CD8-positive, alpha-beta memory T cell (primary cell): Measurements from ENCODE around the gene ARHGEF39. TPM values are rescaled to one million over a fixed set of nuclear protein-coding genes. Genes with fewer than 3 reads are reported as not detected.

Experiments used
- CTCF ChIA-PET: fragments of 350-600 bp; sonication (Branson Sonifier 250); formaldehyde crosslinking; loops from one replicate; lab custom pipeline; 2021; ENCODE audit warnings: antibody characterized with exemption; lab: Charles Lee
- POLR2A ChIA-PET: fragments of 350-600 bp; sonication (Branson Sonifier 250); formaldehyde crosslinking; loops from one replicate; lab custom pipeline; 2021; ENCODE audit warnings: antibody characterized with exemption; lab: Charles Lee
- DNase-seq, 5 donors: peaks; one replicate each; pipeline versions ENCODE4 v3.0.0 to v3.0.0-alpha.2; 2020 to 2022; ENCODE audit warnings: mixed read lengths in 1 of 5
- H3K27ac ChIP-seq: one replicate; pipeline ENCODE4 v1.7.0; 2013; ENCODE audit warnings: low read depth, mild to moderate bottlenecking, low read length, moderate library complexity
- H3K27me3 ChIP-seq: 2 replicates; pipeline ENCODE4 v1.7.0; 2013; ENCODE audit warnings: low read length, mild to moderate bottlenecking; ENCODE audit not compliant: insufficient read depth, poor library complexity, severe bottlenecking
- H3K36me3 ChIP-seq: 2 replicates; pipeline ENCODE4 v1.7.0; 2013; ENCODE audit warnings: mild to moderate bottlenecking, low read length, moderate library complexity; ENCODE audit not compliant: insufficient read depth
- H3K4me1 ChIP-seq: 2 replicates; pipeline ENCODE4 v1.7.0; 2013; ENCODE audit warnings: mild to moderate bottlenecking, low read length, moderate library complexity; ENCODE audit not compliant: insufficient read depth
- H3K4me3 ChIP-seq: 2 replicates; pipeline ENCODE4 v1.7.0; 2013; ENCODE audit warnings: mild to moderate bottlenecking, low read length
- H3K9me3 ChIP-seq: 2 replicates; pipeline ENCODE4 v1.7.0; 2013; ENCODE audit warnings: mild to moderate bottlenecking, low read length
- H3K27ac Mint-ChIP-seq, 8 donors: one replicate each; pipeline ENCODE4 v1.8.0; 2020 to 2021; ENCODE audit warnings: mixed read lengths in 8 of 8, mild to moderate bottlenecking in 6 of 8, inconsistent platforms in 3 of 8, moderate library complexity in 3 of 8
- H3K27me3 Mint-ChIP-seq, 2 donors: one replicate each; pipeline ENCODE4 v1.8.0; 2020 to 2021; ENCODE audit warnings: mixed read lengths in 2 of 2, mild to moderate bottlenecking in 1 of 2, moderate library complexity in 1 of 2
- H3K36me3 Mint-ChIP-seq, 3 donors: one replicate each; pipeline ENCODE4 v1.8.0; 2020 to 2021; ENCODE audit warnings: mixed read lengths in 3 of 3, inconsistent platforms in 1 of 3, mild to moderate bottlenecking in 1 of 3
- H3K4me1 Mint-ChIP-seq, 3 donors: one replicate each; pipeline ENCODE4 v1.8.0; 2020 to 2021; ENCODE audit warnings: mixed read lengths in 3 of 3, inconsistent platforms in 1 of 3, mild to moderate bottlenecking in 1 of 3
- H3K4me3 Mint-ChIP-seq, 7 donors: one replicate each; pipeline ENCODE4 v1.8.0; 2020 to 2021; ENCODE audit warnings: mixed read lengths in 7 of 7, mild to moderate bottlenecking in 6 of 7, moderate library complexity in 4 of 7, inconsistent platforms in 2 of 7
- H3K9me3 Mint-ChIP-seq, 5 donors: one replicate each; pipeline ENCODE4 v1.8.0; 2020 to 2022; ENCODE audit warnings: mixed read lengths in 5 of 5, mild to moderate bottlenecking in 3 of 5, moderate library complexity in 2 of 5, inconsistent platforms in 1 of 5
- polyA plus RNA-seq: library from polyadenylated mRNA; unstranded; fragments of 300-500 nt; fragmentation: Illumina TruSeq; gene quantifications from one replicate; pipeline ENCODE4 v1.2.3, GENCODE V29; 2021
- total RNA-seq, 2 experiments: library from RNA; stranded (reverse); gene quantifications; one replicate each; pipeline ENCODE4 v1.2.3, GENCODE V29; 2021

The ARHGEF39 gene
- total and polyA plus RNA-seq, 3 experiments from 2014 or later = 1.2 to 10.7 (median 7.7) TPM

GRCh38 chr9:35669331-35670145, 4.5 kb upstream of the ARHGEF39 start:
- ChIA-PET POLR2A (no interaction called here), CTCF (interaction anchor here (0.7 to 3.3 kb wide), 4 partner anchors 11 to 26 kb away, joined by 3 to 12 read pairs (median 5); partner anchors contain the start of genes CCDC107 and RMRP)
- Mint-ChIP-seq H3K36me3 (no peaks in the 10 kb centered on the region), H3K9me3 (no peaks in the 10 kb centered on the region), H3K4me3 (no peak overlapping the region), H3K27ac (peak overlapping the region in 1 of 8 donors; percentile 6), H3K4me1 (peaks cover 14 to 23% (median 21%) of the 10 kb centered on the region in 3 donors), H3K27me3 (peaks cover 0 to 2% of the 10 kb centered on the region in 2 donors)
- Histone ChIP-seq H3K36me3 (no peaks in the 10 kb centered on the region), H3K27me3 (no peaks in the 10 kb centered on the region), H3K4me3 (no peak overlapping the region), H3K9me3 (no peaks in the 10 kb centered on the region), H3K27ac (no peak overlapping the region), H3K4me1 (peaks cover 13% of the 10 kb centered on the region)
- no peak for DNase-seq

- H3K4me3 Mint-ChIP-seq = peak overlapping the region in 1 of 7 donors; percentile 12
- no peak for DNase-seq
- ChIA-PET CTCF (interaction anchor here (2.8 to 8.6 kb wide), 2 partner anchors 10 to 27 kb away, joined by 11 to 82 read pairs; partner anchors contain the start of genes CCDC107 and RMRP), POLR2A (no interaction called here)
- H3K27ac Mint-ChIP-seq = no peak overlapping the region
- Histone ChIP-seq H3K4me3 (no peak overlapping the region), H3K9me3 (no peaks in the 10 kb centered on the region), H3K4me1 (peaks cover 21% of the 10 kb centered on the region), H3K27me3 (no peaks in the 10 kb centered on the region), H3K27ac (no peak overlapping the region), H3K36me3 (no peaks in the 10 kb centered on the region)
- peaks cover 23 to 37% (median 33%) of the 10 kb centered on the region in 3 donors for H3K4me1 Mint-ChIP-seq
- H3K36me3 Mint-ChIP-seq = no peaks in the 10 kb centered on the region
- peaks cover 0 to 2% of the 10 kb centered on the region in 2 donors for H3K27me3 Mint-ChIP-seq
- H3K9me3 Mint-ChIP-seq = no peaks in the 10 kb centered on the region
Observed at GRCh38 chr9:35667939-35668338, 2.9 kb upstream of the ARHGEF39 start.

DNA sequence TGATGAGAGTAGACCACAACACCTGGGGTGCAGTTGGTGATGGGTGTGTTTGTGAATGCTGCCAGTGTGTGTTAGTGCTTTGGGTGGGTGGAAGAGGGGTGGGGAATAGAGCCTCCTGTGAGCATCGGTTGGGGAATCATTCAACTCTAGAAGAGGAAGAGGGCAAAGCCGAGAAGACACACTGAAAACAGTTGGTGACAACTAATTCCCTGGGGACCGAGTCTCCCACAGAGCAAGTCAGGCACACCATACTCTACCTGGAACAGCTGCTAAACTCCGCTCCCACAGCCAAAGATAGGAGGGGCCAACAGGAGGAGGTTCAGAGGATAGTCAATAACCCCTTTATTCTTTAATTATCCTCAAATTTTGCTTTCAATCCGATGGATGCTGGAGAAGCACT, 1.6 kb upstream of the ARHGEF39 start:
- Histone ChIP-seq H3K9me3 (no peaks in the 10 kb centered on the region), H3K27ac (no peak overlapping the region), H3K4me3 (no peak overlapping the region), H3K4me1 (peaks cover 35% of the 10 kb centered on the region), H3K36me3 (no peaks in the 10 kb centered on the region), H3K27me3 (no peaks in the 10 kb centered on the region)
- Mint-ChIP-seq H3K27ac (peak overlapping the region in 4 of 8 donors; percentile 10 to 78 (median 22)), H3K4me3 (peak overlapping the region in 3 of 7 donors; percentile 6 to 29 (median 28)), H3K36me3 (peaks cover 2 to 4% (median 3%) of the 10 kb centered on the region in 3 donors), H3K4me1 (peaks cover 37 to 51% (median 46%) of the 10 kb centered on the region in 3 donors), H3K9me3 (no peaks in the 10 kb centered on the region), H3K27me3 (peaks cover 0 to 2% of the 10 kb centered on the region in 2 donors)
- DNase-seq = no peak
- CTCF ChIA-PET = interaction anchor here (1.6 to 8.6 kb wide), 5 partner anchors 9 to 58 kb away, joined by 3 to 82 read pairs (median 11); partner anchors contain the start of genes CCDC107 and RMRP
- POLR2A ChIA-PET = no interaction called here

DNA sequence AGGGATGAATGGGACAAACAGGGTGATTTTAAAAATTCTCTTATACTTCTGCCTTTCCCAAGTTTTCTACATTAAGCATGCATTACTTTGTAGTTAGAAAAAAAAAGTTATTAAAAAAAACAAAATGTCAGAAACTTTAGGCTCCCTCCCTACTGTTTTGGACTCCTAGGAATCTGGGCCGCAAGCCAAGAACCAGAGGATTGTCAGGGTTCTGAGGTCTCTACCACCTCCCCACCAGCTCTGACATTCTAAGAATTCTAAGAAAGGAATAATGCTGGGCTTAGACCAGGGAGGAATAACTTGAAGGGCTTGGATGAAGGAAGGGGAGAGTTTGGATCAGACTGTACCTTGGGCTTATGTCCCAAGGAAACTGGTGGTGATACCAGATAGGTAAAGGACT, 1.1 kb upstream of the ARHGEF39 start:
- peaks cover 41 to 56% (median 52%) of the 10 kb centered on the region in 3 donors for H3K4me1 Mint-ChIP-seq
- ChIA-PET POLR2A (interaction anchor here (2.1 kb wide), 1 partner anchor 66 kb away, joined by 6 read pairs; the partner anchor contains the start of genes CREB3 and TLN1), CTCF (interaction anchor here (1.6 to 8.6 kb wide), 8 partner anchors 8 to 62 kb away, joined by 3 to 82 read pairs (median 10); partner anchors contain the start of genes CCDC107 and RMRP)
- Histone ChIP-seq H3K4me3 (no peak overlapping the region), H3K9me3 (no peaks in the 10 kb centered on the region), H3K27ac (no peak overlapping the region), H3K27me3 (no peaks in the 10 kb centered on the region), H3K4me1 (peaks cover 40% of the 10 kb centered on the region), H3K36me3 (no peaks in the 10 kb centered on the region)
- peak overlapping the region in 6 of 7 donors; percentile 16 to 91 (median 68) for H3K4me3 Mint-ChIP-seq
- peaks cover 0 to 2% of the 10 kb centered on the region in 2 donors for H3K27me3 Mint-ChIP-seq
- DNase-seq = no peak
- peaks cover 2 to 6% (median 5%) of the 10 kb centered on the region in 3 donors for H3K36me3 Mint-ChIP-seq
- peak overlapping the region in 5 of 8 donors; percentile 10 to 78 (median 45) for H3K27ac Mint-ChIP-seq
- H3K9me3 Mint-ChIP-seq = no peaks in the 10 kb centered on the region

GRCh38 chr9:35665471-35665818, 450 bp upstream of the ARHGEF39 start:
- DNase-seq = no peak
- H3K4me1 Mint-ChIP-seq = peaks cover 47 to 62% (median 58%) of the 10 kb centered on the region in 3 donors
- peak overlapping the region; percentile 73 to 100 (median 96) for H3K27ac Mint-ChIP-seq
- CTCF ChIA-PET = interaction anchor here (0.7 to 8.6 kb wide), 10 partner anchors 8 to 62 kb away, joined by 3 to 82 read pairs (median 8); partner anchors contain the start of genes CCDC107 and RMRP
- H3K4me1 ChIP-seq = peaks cover 46% of the 10 kb centered on the region
- no peaks in the 10 kb centered on the region for H3K9me3 ChIP-seq
- peak overlapping the region; percentile 87 to 91 (median 89) for H3K4me3 Mint-ChIP-seq
- peak overlapping the region; percentile 39 for H3K27ac ChIP-seq
- peaks cover 0 to 2% of the 10 kb centered on the region in 2 donors for H3K27me3 Mint-ChIP-seq
- H3K36me3 ChIP-seq = peaks cover 5% of the 10 kb centered on the region
- peaks cover 2 to 12% (median 10%) of the 10 kb centered on the region in 3 donors for H3K36me3 Mint-ChIP-seq
- no peaks in the 10 kb centered on the region for H3K9me3 Mint-ChIP-seq
- peak overlapping the region; percentile 84 for H3K4me3 ChIP-seq
- POLR2A ChIA-PET = interaction anchor here (1.1 to 2.1 kb wide), 2 partner anchors 60 to 67 kb away, joined by 4 to 6 read pairs; partner anchors contain the start of genes CREB3, TESK1 and TLN1
- H3K27me3 ChIP-seq = no peaks in the 10 kb centered on the region

- H3K4me3 ChIP-seq = peak overlapping the region; percentile 24
- POLR2A ChIA-PET = interaction anchor here (1.1 kb wide), 1 partner anchor 59 kb away, joined by 3 read pairs; no protein-coding TSS in a partner anchor
- Mint-ChIP-seq H3K27me3 (peaks cover 4 to 10% of the 10 kb centered on the region in 2 donors), H3K4me3 (peak overlapping the region; percentile 18 to 91 (median 84)), H3K9me3 (peaks cover 0 to 6% (median 4%) of the 10 kb centered on the region in 5 donors), H3K4me1 (peaks cover 68 to 87% (median 83%) of the 10 kb centered on the region in 3 donors), H3K27ac (peak overlapping the region; percentile 83 to 100 (median 99)), H3K36me3 (peaks cover 11 to 29% (median 13%) of the 10 kb centered on the region in 3 donors)
- no peak for DNase-seq
- peaks cover 64% of the 10 kb centered on the region for H3K4me1 ChIP-seq
- H3K27ac ChIP-seq = peak overlapping the region; percentile 7
- no peaks in the 10 kb centered on the region for H3K27me3 ChIP-seq
- CTCF ChIA-PET = interaction anchor here (1.2 to 10.0 kb wide), 5 partner anchors 16 to 220 kb away, joined by 3 to 162 read pairs (median 5); partner anchors contain the start of gene SIT1
- H3K9me3 ChIP-seq = no peaks in the 10 kb centered on the region
- peaks cover 10% of the 10 kb centered on the region for H3K36me3 ChIP-seq
Observed at GRCh38 chr9:35662437-35662836, 2.6 kb downstream of the ARHGEF39 start.

- peak overlapping the region; percentile 7 for H3K27ac ChIP-seq
- ChIA-PET CTCF (interaction anchor here (0.9 to 10.0 kb wide), 10 partner anchors 16 to 221 kb away, joined by 3 to 162 read pairs (median 4); partner anchors contain the start of genes CREB3, SIT1 and TLN1), POLR2A (interaction anchor here (1.1 to 1.2 kb wide), 2 partner anchors 15 to 58 kb away, joined by 3 read pairs; no protein-coding TSS in a partner anchor)
- Mint-ChIP-seq H3K27me3 (peaks cover 4 to 10% of the 10 kb centered on the region in 2 donors), H3K4me3 (peak overlapping the region; percentile 72 to 91 (median 84)), H3K27ac (peak overlapping the region; percentile 83 to 100 (median 99)), H3K9me3 (peaks cover 0 to 6% (median 4%) of the 10 kb centered on the region in 5 donors), H3K4me1 (peaks cover 74 to 93% (median 89%) of the 10 kb centered on the region in 3 donors), H3K36me3 (peaks cover 11 to 29% (median 13%) of the 10 kb centered on the region in 3 donors)
- H3K27me3 ChIP-seq = no peaks in the 10 kb centered on the region
- peak in 4 of 5 donors; percentile 28 to 68 (median 53) for DNase-seq
- no peaks in the 10 kb centered on the region for H3K9me3 ChIP-seq
- H3K4me1 ChIP-seq = peaks cover 70% of the 10 kb centered on the region
- peaks cover 10% of the 10 kb centered on the region for H3K36me3 ChIP-seq
- H3K4me3 ChIP-seq = peak overlapping the region; percentile 24
Observed at GRCh38 chr9:35661756-35662350, 3.1 kb downstream of the ARHGEF39 start.
